ENCODE measurements around the gene POLR1G.

The POLR1G gene

GRCh38 chr19:45419396-45419795 lies 13.0 kb downstream of the POLR1G start:
- ATAC-seq = no peak

GRCh38 chr19:45419895-45420294 lies 13.5 kb downstream of the POLR1G start:
- ATAC-seq = no peak
- TF ChIP-seq RARB (CRISPR knock-in tag; IDR thresholded peaks at IDR 0.05) (no peak), ZNF70 (CRISPR knock-in tag; IDR thresholded peaks at IDR 0.05) (no peak), ISL1 (CRISPR knock-in tag; IDR thresholded peaks at IDR 0.05) (no peak), OSR1 (CRISPR knock-in tag; IDR thresholded peaks at IDR 0.05) (no peak), ZC3H10 (CRISPR knock-in tag; IDR thresholded peaks at IDR 0.05) (no peak), BACH2 (CRISPR knock-in tag; IDR thresholded peaks at IDR 0.05; ENCODE audit: borderline replicate concordance) (no peak), TSHZ2 (CRISPR knock-in tag; IDR thresholded peaks at IDR 0.05) (no peak), CSDC2 (CRISPR knock-in tag; IDR thresholded peaks at IDR 0.05) (no peak), ZFP3 (CRISPR knock-in tag; IDR thresholded peaks at IDR 0.05) (no peak), ZFP30 (CRISPR knock-in tag; IDR thresholded peaks at IDR 0.05) (no peak)

More at GRCh38 chr19:45419396-45419795, 13.0 kb downstream of the POLR1G start:
- no peak for TF ChIP-seq PPARA (CRISPR knock-in tag; IDR thresholded peaks at IDR 0.05; ENCODE audit: borderline replicate concordance)
- TF ChIP-seq ZNF565 (CRISPR knock-in tag; conservative IDR thresholded peaks at IDR 0.05; ENCODE audit: low read depth) = no peak
- no peak for TF ChIP-seq ARNTL (CRISPR knock-in tag; IDR thresholded peaks at IDR 0.05; ENCODE audit: borderline replicate concordance, low read depth)
- TF ChIP-seq TCF4 (CRISPR knock-in tag; IDR thresholded peaks at IDR 0.05; ENCODE audit: borderline replicate concordance) = no peak
- no peak for TF ChIP-seq CSDC2 (CRISPR knock-in tag; IDR thresholded peaks at IDR 0.05)
- TF ChIP-seq ISL1 (CRISPR knock-in tag; IDR thresholded peaks at IDR 0.05) = no peak
- no peak for TF ChIP-seq ZC3H10 (CRISPR knock-in tag; IDR thresholded peaks at IDR 0.05)
- TF ChIP-seq PATZ1 (CRISPR knock-in tag; IDR thresholded peaks at IDR 0.05; ENCODE audit: borderline replicate concordance) = no peak
- no peak for TF ChIP-seq POU6F1 (CRISPR knock-in tag; IDR thresholded peaks at IDR 0.05; ENCODE audit: borderline replicate concordance, low read depth)
- no peak for TF ChIP-seq CSRNP3 (CRISPR knock-in tag; IDR thresholded peaks at IDR 0.05)
- no peak for TF ChIP-seq BACH2 (CRISPR knock-in tag; IDR thresholded peaks at IDR 0.05; ENCODE audit: borderline replicate concordance)
- no peak for TF ChIP-seq ZFP3 (CRISPR knock-in tag; IDR thresholded peaks at IDR 0.05)
- no peak for TF ChIP-seq ZFP30 (CRISPR knock-in tag; IDR thresholded peaks at IDR 0.05)
- no peak for TF ChIP-seq TSHZ2 (CRISPR knock-in tag; IDR thresholded peaks at IDR 0.05)
- TF ChIP-seq RARB (CRISPR knock-in tag; IDR thresholded peaks at IDR 0.05) = no peak
- TF ChIP-seq OSR1 (CRISPR knock-in tag; IDR thresholded peaks at IDR 0.05) = no peak
- TF ChIP-seq ZNF70 (CRISPR knock-in tag; IDR thresholded peaks at IDR 0.05) = no peak
- no peak for TF ChIP-seq CREB5 (CRISPR knock-in tag; IDR thresholded peaks at IDR 0.05; ENCODE audit: low read depth)
- no peak for TF ChIP-seq ESRRG (CRISPR knock-in tag; IDR thresholded peaks at IDR 0.05)
- no peak for TF ChIP-seq ZNF8 (CRISPR knock-in tag; IDR thresholded peaks at IDR 0.05)

All from SK-N-SH treated with all-trans-retinoic acid at 6 μM for 48 hours (cell line).